Small intestine (tissue), 7 donors: ENCODE measurements around the gene FOXF2. TPM values are rescaled to one million over a fixed set of nuclear protein-coding genes. Genes with fewer than 3 reads are reported as not detected.
A peak's percentile ranks its signal among the peaks of the same experiment; 100 is the strongest.

ENCODE experiments used
- DNase-seq, 2 donors: peaks; one replicate each; pipeline versions ENCODE4 v3.0.0 to v3.0.0-alpha.2; 2013
- FAIRE-seq: peaks from 2 replicates; lab custom pipeline; 2012; peaks lifted over from hg19 to GRCh38; lab: Jason Lieb, UNC
- H3K27ac ChIP-seq, 3 donors: one replicate each; pipeline ENCODE4 v1.5.1; 2013; ENCODE audit warnings: low read length in 2 of 3, mild to moderate bottlenecking in 2 of 3, control low read depth in 1 of 3, inconsistent platforms in 1 of 3, low read depth in 1 of 3, moderate library complexity in 1 of 3
- H3K27me3 ChIP-seq, 3 donors: one replicate each; pipeline ENCODE4 v1.6.1; 2013; ENCODE audit warnings: low read length in 3 of 3, inconsistent platforms in 1 of 3; ENCODE audit not compliant: control insufficient read depth in 3 of 3, insufficient read depth in 3 of 3
- H3K36me3 ChIP-seq, 3 donors: one replicate each; pipeline ENCODE4 v1.6.1; 2013; ENCODE audit warnings: low read length in 3 of 3, inconsistent platforms in 1 of 3, low read depth in 1 of 3, mild to moderate bottlenecking in 1 of 3, moderate library complexity in 1 of 3; ENCODE audit not compliant: control insufficient read depth in 3 of 3, insufficient read depth in 2 of 3
- H3K4me1 ChIP-seq, 3 donors: one replicate each; pipeline ENCODE4 v1.6.1; 2013; ENCODE audit warnings: low read length in 2 of 3, inconsistent platforms in 1 of 3, low read depth in 1 of 3, mild to moderate bottlenecking in 1 of 3, moderate library complexity in 1 of 3; ENCODE audit not compliant: control insufficient read depth in 3 of 3, insufficient read depth in 2 of 3
- H3K4me3 ChIP-seq, 3 donors: one replicate each; pipeline ENCODE4 v1.5.1; 2013; ENCODE audit warnings: low read length in 3 of 3, control low read depth in 1 of 3, inconsistent platforms in 1 of 3, low read depth in 1 of 3, mild to moderate bottlenecking in 1 of 3, moderate library complexity in 1 of 3
- H3K9me3 ChIP-seq, 2 donors: one replicate each; pipeline ENCODE4 v1.6.1; 2013; ENCODE audit warnings: low read depth in 1 of 2, low read length in 1 of 2; ENCODE audit not compliant: control insufficient read depth in 2 of 2, insufficient read depth in 1 of 2
- WGBS, 3 donors: extraction: QIAGEN DNeasy Blood & Tissue Kit; methylation state at CpG; one replicate each; pipeline ENCODE4 v1.1.7; 2013; 5-methylcytosine and 5-hydroxymethylcytosine counted together
- polyA plus RNA-seq, 4 donors: library from polyadenylated mRNA; stranded (reverse) in 3 of 4; unstranded in 1 of 4; fragments of 200-250 nt in 3 of 4; fragments of 120-200 nt in 1 of 4; gene quantifications; one replicate each; pipeline versions ENCODE4 v1.2.1 to v1.2.3, GENCODE V29; 2013
- donor health status: healthy with polysubstance abuse.
- donor health status: control.
- donor health status: control.
- donor health status: Bipolar disorder and iron deficiency.
- donor health status: healthy.

Gene FOXF2
- polyA plus RNA-seq, 4 donors, result 0.45 to 23.3 (median 8.3) TPM

DNA sequence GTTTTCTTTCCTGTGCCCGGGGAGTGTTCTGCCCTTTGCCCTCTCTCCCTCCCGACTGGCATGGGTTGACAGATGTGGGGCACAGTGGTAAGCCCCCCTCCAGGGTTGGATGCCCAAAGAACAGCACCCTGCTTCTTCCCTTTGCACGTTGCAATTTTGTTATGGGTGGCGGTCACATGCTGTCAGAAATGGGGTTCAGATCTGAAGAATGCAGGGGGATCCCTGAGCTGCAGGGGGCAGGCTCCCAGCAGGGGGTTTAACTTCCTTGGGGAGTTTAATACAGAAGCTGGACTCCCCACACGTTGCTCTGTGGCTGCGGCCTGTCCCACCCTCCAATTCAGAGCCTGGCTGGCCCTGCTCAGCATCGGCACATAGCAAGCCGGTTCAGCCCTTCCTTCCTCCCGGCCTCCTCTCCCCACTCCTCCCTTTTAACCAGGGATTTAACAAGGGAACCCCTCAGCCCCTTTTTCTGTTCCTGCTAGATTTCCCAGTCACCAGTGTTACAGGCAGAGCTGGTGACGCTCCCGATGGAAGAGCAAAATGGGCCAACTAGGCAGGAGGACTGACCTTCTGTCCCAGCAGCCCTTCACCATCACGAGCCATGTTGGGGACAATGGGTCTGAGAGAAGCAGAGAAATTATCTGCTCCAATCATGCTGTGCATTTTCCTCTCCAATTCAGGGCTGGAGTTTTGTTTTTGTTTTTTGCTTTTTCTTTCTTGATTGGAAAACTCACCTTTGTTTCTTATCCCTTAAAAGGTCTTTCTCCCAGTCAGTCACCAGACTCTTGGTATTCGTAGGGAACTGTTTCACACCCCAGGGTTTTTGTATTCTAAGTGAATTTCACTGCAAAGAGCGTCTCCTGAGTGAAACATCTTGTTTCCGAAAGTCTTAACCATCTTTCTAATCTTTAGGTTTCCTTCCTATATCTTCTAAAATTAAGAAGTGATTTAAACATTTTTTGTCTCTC is 6.8 kb downstream of the FOXF2 start:
- Histone ChIP-seq H3K27me3 (peaks cover 22 to 68% (median 25%) of the 10 kb centered on the region in 3 donors), H3K4me1 (no peaks in the 10 kb centered on the region), H3K9me3 (no peaks in the 10 kb centered on the region), H3K4me3 (peak overlapping the region in 1 of 3 donors; percentile 7), H3K36me3 (peaks cover 0 to 35% (median 0%) of the 10 kb centered on the region in 3 donors), H3K27ac (peak overlapping the region in 2 of 3 donors; percentile 73 to 84)
- 33 to 39% (median 34%) methylated on average over 15 of the region's 15 CpGs for whole genome bisulfite sequencing, 3 donors
- no peak for DNase-seq
- no peak for FAIRE-seq

DNA sequence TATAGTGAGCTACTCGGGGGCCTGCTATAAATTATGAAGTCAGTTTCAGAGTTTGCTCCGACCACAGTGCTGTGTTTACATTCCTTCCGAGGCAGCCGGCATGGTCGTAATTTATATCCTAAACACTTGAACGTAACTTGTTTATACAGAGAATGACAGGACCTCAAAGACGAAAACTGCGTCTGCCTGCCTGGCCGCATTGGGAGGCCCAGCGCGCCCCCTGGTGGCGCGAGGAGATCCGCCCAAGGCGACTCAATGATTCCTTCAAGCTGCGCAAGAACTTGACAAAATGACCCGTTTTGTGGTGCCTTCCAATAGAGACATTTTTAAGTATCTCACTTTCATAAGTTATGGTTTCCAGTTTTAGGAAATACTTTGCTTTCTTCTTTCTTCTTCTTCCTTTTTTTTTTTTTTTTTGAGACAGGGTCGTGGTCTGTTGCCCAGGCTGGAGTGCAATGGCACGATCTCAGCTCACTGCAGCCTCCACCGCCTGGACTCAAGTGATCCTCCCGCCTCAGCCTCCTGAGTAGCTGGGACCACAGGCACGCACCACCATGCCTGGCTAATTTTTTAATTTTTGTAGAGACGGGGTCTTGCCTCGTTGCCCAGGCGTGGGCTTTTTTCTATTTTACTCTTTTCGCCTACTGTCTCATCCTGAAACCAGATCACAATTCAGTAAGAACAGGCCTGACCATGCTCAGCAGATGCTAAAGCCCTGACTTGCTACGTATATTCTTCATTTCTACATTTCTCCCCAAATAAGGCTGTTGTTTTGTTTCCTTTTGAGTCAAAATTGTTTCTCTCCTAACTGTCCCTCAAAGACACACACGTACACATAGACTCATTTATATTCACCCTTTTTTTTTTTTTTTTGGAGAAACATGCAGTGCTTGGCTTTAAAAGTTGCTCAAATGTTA is 7.8 kb downstream of the FOXF2 start:
- H3K4me3 ChIP-seq, result no peak overlapping the region
- 24 to 28% (median 27%) methylated on average over 28 of the region's 28 CpGs for WGBS, 3 donors
- H3K27ac ChIP-seq, result peak overlapping the region in 1 of 3 donors; percentile 10
- peaks cover 0 to 31% (median 0%) of the 10 kb centered on the region in 3 donors for H3K36me3 ChIP-seq
- no peaks in the 10 kb centered on the region for H3K9me3 ChIP-seq
- DNase-seq (peak; percentile 53 to 80), FAIRE-seq (no peak)
- no peaks in the 10 kb centered on the region for H3K4me1 ChIP-seq
- H3K27me3 ChIP-seq, result peaks cover 14 to 60% (median 16%) of the 10 kb centered on the region in 3 donors

DNA sequence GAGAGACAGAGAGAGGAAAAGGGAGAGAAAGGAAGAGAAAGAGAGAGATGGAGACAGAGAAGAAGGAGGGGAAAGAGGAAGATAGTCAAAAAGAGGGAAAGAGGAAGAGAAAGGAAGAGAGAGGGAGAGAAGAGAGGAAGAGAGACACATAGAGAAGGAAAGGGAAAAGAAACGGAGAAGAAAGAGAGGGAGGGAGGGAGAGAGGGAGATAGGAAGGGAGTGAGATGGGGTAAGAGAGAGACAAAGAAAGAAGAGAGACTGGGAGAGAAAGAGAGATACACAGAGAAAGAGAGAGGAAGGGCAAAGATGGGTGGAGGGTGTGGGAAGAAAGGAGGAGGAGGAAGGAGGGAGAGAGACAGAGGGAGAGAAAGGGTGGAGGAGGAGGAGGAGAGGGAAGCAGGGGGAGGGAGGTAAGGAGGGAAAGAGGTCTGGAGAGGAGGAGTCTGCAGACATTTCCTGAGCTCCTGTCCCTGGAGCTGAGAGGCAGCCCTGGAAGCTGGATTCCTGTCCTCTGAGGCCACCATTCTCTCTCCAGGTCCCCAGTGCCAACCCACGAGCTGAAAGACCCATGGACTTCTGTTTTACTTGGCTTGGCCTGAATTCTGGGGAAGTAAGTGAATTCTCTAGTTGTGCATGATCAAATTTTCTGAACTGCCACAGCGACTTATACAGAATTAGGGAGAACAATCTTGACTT is 9.9 kb downstream of the FOXF2 start:
- Histone ChIP-seq H3K27me3 (peaks cover 0 to 41% (median 9%) of the 10 kb centered on the region in 3 donors), H3K9me3 (no peaks in the 10 kb centered on the region), H3K4me3 (no peak overlapping the region), H3K4me1 (no peaks in the 10 kb centered on the region), H3K36me3 (peaks cover 0 to 14% (median 0%) of the 10 kb centered on the region in 3 donors), H3K27ac (no peak overlapping the region)
- DNase-seq, result no peak
- 28 to 51% (median 33%) methylated on average over 3 of the region's 3 CpGs for WGBS, 3 donors
- FAIRE-seq, result no peak

DNA sequence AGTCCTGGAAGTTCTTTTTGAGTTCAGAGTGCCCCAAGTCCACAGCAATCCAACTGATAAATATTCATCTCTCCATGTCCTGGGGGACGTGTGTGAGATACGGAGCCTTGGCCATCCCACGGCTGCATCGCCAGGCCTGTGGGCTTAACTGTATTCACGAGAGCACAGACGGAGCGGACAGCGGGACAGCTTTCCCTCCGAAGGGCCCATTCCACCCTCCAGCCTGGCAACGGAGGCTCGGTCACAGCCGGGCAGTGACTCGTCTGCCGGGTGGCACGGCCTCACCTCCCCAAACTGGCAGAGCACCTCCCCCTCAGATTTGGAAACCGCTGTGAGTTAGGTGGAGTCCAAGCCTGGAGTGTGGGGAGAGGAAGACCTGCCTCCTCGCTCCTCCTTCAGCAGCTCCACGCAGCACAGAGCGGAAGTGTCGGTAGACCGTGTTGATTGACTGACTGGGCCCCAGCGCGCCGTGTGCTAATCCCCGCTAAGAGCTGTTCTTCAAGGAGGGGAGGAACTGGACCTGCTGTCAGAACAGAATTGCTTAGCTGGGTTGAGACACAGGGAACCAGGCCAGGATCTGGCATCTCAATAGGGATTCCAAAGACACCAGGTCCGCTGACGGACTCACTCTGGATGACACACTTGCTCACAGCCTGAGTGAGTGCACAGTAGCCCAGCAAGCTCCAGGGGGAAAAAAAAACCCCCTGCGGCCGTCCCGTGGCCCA is 10.9 kb downstream of the FOXF2 start:
- peaks cover 0 to 3% of the 10 kb centered on the region in 2 donors for H3K9me3 ChIP-seq
- FAIRE-seq (no peak), DNase-seq (no peak)
- H3K27ac ChIP-seq, result no peak overlapping the region
- peaks cover 0 to 36% (median 9%) of the 10 kb centered on the region in 3 donors for H3K27me3 ChIP-seq
- peaks cover 0 to 10% (median 0%) of the 10 kb centered on the region in 3 donors for H3K36me3 ChIP-seq
- no peak overlapping the region for H3K4me3 ChIP-seq
- WGBS, 3 donors, result 89 to 91% (median 89%) methylated on average over 30 of the region's 30 CpGs
- H3K4me1 ChIP-seq, result no peaks in the 10 kb centered on the region

DNA sequence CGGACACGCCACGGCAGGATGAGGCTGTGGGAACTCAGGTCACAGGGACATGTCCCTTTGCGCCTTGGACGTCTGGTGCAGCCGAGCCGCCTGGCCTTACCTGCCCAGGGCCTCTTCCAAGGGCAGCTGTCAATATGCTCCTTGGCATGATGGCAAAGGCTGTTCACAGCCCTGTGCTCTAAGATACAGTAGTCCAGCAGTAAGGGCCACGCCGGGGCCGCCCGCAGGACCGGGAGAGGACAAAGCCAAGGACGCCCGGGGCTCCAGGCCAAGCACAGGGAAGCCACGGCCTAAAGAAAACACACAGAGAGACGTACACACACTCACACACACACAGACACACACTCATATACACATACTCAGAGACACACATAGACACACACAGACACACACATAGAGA is 13.0 kb downstream of the FOXF2 start:
- Histone ChIP-seq H3K27me3 (peaks cover 0 to 21% (median 2%) of the 10 kb centered on the region in 3 donors), H3K36me3 (peaks cover 0 to 3% (median 0%) of the 10 kb centered on the region in 3 donors), H3K4me1 (no peaks in the 10 kb centered on the region), H3K27ac (no peak overlapping the region), H3K4me3 (no peak overlapping the region), H3K9me3 (peaks cover 0 to 3% of the 10 kb centered on the region in 2 donors)
- DNase-seq (no peak), FAIRE-seq (no peak)
- WGBS, 3 donors, result 68 to 81% (median 69%) methylated on average over 16 of the region's 16 CpGs

DNA sequence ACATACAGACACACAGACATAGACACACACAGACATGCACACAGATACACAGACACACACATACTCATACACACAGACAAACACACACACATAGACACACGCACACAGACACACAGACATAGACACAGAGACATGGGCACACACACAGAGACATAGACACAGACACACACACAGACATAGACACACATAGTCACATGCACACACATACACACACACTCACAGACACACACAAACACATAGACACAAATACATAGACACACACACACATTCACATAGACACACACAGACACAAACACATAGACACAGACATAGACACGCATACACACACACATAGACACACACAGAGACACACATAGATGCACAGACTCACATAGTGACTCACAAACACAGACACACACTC is 13.5 kb downstream of the FOXF2 start:
- H3K4me1 ChIP-seq, result no peaks in the 10 kb centered on the region
- peaks cover 0 to 3% (median 0%) of the 10 kb centered on the region in 3 donors for H3K36me3 ChIP-seq
- H3K27me3 ChIP-seq, result peaks cover 0 to 20% (median 2%) of the 10 kb centered on the region in 3 donors
- no peak overlapping the region for H3K4me3 ChIP-seq
- FAIRE-seq (no peak), DNase-seq (no peak)
- H3K9me3 ChIP-seq, result peaks cover 0 to 3% of the 10 kb centered on the region in 2 donors
- H3K27ac ChIP-seq, result no peak overlapping the region
- WGBS, 3 donors, result 77 to 91% (median 83%) methylated on average over 2 of the region's 2 CpGs

DNA sequence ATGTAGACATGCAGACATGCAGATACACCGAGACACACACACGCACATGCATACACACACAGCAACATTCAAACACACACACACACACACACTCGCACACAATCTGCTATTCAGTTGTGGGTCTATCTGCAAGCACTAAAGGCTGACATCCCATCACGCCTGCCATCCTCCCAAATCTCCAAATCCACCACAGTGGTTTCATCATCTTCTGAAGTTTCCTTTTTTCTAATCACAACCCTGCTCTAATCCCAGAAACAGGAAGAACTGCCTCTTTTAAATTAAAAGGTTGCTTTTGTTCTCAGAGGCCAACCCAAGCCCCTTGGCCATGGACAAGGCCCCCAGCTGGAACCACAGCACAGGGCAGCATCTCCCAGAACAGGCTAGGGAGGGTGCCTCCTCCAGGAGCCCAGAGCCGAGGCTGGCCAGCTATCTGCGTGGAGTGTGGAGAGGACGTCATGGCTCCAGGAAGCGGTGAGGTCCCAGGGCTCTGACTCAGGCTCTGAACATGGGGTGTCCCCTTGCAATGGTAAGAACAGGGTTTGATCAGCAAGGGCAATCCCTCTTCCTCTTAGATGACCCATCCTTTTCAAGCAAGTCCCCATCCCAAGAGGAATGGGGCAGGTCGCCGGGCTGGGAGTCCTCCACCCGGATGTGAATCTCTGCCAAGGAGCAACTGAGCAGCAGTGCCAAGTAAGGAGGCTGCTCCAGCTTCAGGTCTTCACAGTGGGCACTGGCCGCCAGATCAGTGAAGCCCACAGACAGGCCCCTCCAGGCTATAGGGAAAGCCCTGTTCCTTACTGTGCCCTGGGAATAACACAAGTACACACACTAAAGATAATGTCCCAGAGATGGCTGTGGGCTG is 14.7 kb downstream of the FOXF2 start:
- Histone ChIP-seq H3K27ac (no peak overlapping the region), H3K36me3 (peaks cover 0 to 3% (median 0%) of the 10 kb centered on the region in 3 donors), H3K27me3 (peaks cover 0 to 9% (median 2%) of the 10 kb centered on the region in 3 donors), H3K9me3 (peaks cover 0 to 3% of the 10 kb centered on the region in 2 donors), H3K4me3 (no peak overlapping the region), H3K4me1 (no peaks in the 10 kb centered on the region)
- DNase-seq (no peak), FAIRE-seq (no peak)
- 75 to 78% (median 76%) methylated on average over 12 of the region's 12 CpGs for WGBS, 3 donors
